ENCODE results near the gene TTLL9. TPM values are rescaled to one million over a fixed set of nuclear protein-coding genes. Genes with fewer than 3 reads are reported as not detected.

The TTLL9 gene
- total RNA-seq, 4 donors from 2014 or later, result 2.8 to 3.7 (median 3.1) TPM

DNA sequence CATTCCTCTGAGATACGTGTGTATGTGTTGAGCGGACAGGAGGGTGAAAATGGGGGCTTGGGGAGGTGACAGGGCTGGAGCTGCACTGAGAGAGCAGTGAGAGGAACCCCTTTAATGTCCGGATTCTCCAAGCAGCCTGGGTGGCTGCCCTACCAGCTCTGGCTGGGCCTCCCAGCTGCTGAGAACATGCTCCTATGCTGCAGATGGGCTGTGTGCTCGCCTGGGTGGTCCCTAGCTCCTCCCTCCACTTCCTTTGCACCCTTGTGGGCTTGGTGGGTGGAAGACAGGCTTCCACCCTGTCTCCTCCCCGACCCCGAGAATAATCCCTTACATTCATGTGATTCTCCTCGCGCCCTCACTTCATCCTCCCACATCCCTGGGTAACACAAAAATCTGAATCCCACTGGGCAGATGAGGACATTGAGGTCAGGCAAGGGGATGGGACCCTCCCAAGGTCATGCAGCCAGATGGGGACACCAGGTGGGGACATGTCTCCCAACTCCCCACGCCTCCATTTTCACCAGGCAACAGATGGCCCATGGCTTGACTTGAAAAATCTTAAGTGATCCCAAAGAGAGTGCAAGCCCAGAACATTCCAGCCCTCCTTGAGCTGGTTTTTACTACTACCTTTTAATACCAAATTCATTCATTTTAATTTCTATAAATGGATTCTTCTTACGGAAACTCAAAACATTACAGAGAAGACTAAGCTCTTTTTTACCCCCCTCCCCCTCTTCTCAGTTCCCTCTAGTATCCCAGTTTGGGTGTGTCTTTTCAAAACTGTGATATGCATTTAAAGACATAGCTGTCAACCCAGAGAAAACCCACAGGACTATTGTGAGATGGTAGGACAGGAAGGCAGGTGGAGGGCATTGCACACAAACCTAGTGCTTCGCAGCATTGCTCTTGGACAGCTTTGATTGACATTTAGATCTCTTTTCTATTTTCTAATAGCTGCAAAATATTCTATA lies 86.4 kb downstream of the TTLL9 start:
- H3K27ac ChIP-seq, result no peak overlapping the region
- H3K4me1 ChIP-seq, result no peaks in the 10 kb centered on the region
- H3K4me3 ChIP-seq, result no peak overlapping the region
- WGBS, 2 donors, result 33 to 36% methylated on average over 11 of the region's 11 CpGs
- no peak for DNase-seq (ENCODE audit: low spot score in 2 of 2)
- H3K9me3 ChIP-seq, result no peaks in the 10 kb centered on the region
- no peak for TF ChIP-seq EP300 (IDR thresholded peaks at IDR 0.05)
- peaks cover 0 to 8% of the 10 kb centered on the region in 2 donors for H3K27me3 ChIP-seq
- H3K36me3 ChIP-seq, result no peaks in the 10 kb centered on the region

DNA sequence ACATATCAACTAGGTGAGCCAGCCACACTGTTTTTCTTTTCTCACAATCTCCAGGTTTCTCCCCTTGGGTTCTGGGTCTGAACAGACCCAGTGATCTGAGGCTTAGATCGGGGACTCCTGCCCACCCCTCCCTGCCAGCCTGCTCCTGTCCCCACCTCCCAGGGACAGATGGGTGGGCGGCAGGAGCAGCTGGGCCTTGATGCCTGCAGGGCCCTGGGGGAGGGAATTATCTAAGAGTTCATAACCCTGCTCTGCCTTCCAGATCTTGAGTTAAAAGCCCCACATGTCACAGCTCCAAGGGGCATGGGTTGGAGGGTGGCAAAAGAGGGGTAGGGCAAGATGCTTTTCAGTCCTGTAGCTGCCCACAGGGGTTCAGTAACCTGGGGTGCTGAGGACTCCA lies 92.3 kb downstream of the TTLL9 start:
- TF ChIP-seq EP300 (IDR thresholded peaks at IDR 0.05), result no peak
- TF ChIP-seq CTCF (IDR thresholded peaks at IDR 0.05), result no peak
- TF ChIP-seq POLR2A (IDR thresholded peaks at IDR 0.05), result no peak
- Histone ChIP-seq H3K27me3 (peaks cover 0 to 37% of the 10 kb centered on the region in 2 donors), H3K4me1 (peaks cover 0 to 4% (median 0%) of the 10 kb centered on the region in 4 donors), H3K36me3 (no peaks in the 10 kb centered on the region), H3K9me3 (no peaks in the 10 kb centered on the region), H3K4me3 (no peak overlapping the region), H3K27ac (no peak overlapping the region)
- WGBS, 2 donors, result 44 to 74% methylated on average over 2 of the region's 2 CpGs
- DNase-seq (ENCODE audit: low spot score in 2 of 2), result no peak

DNA sequence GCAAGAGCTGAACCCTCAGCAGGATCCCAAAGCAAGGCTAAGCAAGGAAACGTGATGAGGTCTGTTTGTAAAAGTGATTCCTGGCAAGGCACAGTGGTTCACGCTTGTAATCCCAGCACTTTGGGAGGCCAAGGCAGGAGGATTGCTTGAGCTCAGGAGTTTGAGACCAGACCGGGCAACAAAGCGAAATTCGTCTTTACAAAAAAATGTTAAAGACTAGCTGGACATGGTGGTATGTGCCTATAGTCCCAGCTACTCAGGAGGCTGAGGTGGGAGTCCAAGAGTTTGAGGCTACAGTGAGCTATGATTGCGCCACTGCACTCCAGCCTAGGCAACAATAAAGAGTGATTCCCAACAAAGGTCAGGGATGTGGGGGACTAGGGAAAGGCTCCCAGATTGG lies 93.5 kb downstream of the TTLL9 start:
- peaks cover 0 to 43% of the 10 kb centered on the region in 2 donors for H3K27me3 ChIP-seq
- 60 to 65% methylated on average over 6 of the region's 6 CpGs for WGBS, 2 donors

GRCh38 chr20:31966991-31967655 lies 96.7 kb downstream of the TTLL9 start:
- 12 to 13% methylated on average over 5 of the region's 5 CpGs for WGBS, 2 donors
- Histone ChIP-seq H3K9me3 (no peaks in the 10 kb centered on the region), H3K4me3 (no peak overlapping the region), H3K4me1 (peaks cover 0 to 14% (median 0%) of the 10 kb centered on the region in 4 donors), H3K36me3 (no peaks in the 10 kb centered on the region), H3K27me3 (peaks cover 3 to 46% of the 10 kb centered on the region in 2 donors), H3K27ac (no peak overlapping the region)
- TF ChIP-seq EP300 (IDR thresholded peaks at IDR 0.05) (no peak), CTCF (IDR thresholded peaks at IDR 0.05) (no peak), POLR2A (IDR thresholded peaks at IDR 0.05) (no peak)
- DNase-seq (ENCODE audit: low spot score in 2 of 2), result no peak

More for the DNA sequence above, 93.5 kb downstream of the TTLL9 start:
- TF ChIP-seq EP300 (IDR thresholded peaks at IDR 0.05) (no peak), POLR2A (IDR thresholded peaks at IDR 0.05) (no peak), CTCF (IDR thresholded peaks at IDR 0.05) (no peak)
- DNase-seq (ENCODE audit: low spot score in 2 of 2), result no peak
- Histone ChIP-seq H3K27ac (no peak overlapping the region), H3K9me3 (no peaks in the 10 kb centered on the region), H3K36me3 (no peaks in the 10 kb centered on the region), H3K4me1 (peaks cover 0 to 14% (median 0%) of the 10 kb centered on the region in 4 donors), H3K4me3 (no peak overlapping the region)

GRCh38 chr20:31967830-31968249 lies 97.4 kb downstream of the TTLL9 start, which contains the start of gene XKR7:
Gene XKR7 (plus strand): TSS chr20:31968151. CDS start chr20:31968176, 25 bp downstream.
- DNase-seq (ENCODE audit: low spot score in 2 of 2), result no peak
- Histone ChIP-seq H3K9me3 (no peaks in the 10 kb centered on the region), H3K36me3 (no peaks in the 10 kb centered on the region), H3K27me3 (peaks cover 3 to 44% of the 10 kb centered on the region in 2 donors), H3K4me3 (peak within 1 kb of the TSS in 1 of 4 donors; percentile 35), H3K4me1 (peaks cover 0 to 14% (median 0%) of the 10 kb centered on the region in 4 donors), H3K27ac (no peak within 1 kb of the TSS)
- WGBS, 2 donors, result 1 to 3% methylated on average over 18 to 34 of the region's 38 CpGs
- TF ChIP-seq CTCF (IDR thresholded peaks at IDR 0.05) (no peak), POLR2A (IDR thresholded peaks at IDR 0.05) (no peak), EP300 (IDR thresholded peaks at IDR 0.05) (no peak)
